HepG2 (cell line): ENCODE results near the gene PTCD2.

Source experiments
- ATF3 ChIP-seq: sonication (generic); formaldehyde crosslinking; IDR thresholded peaks from 2 replicates; pipeline ENCODE4 v1.4.0; 2020; ENCODE audit warnings: missing genetic modification reagents
- HMGA1 ChIP-seq: sonication (generic); formaldehyde crosslinking; conservative IDR thresholded peaks from 2 replicates; pipeline ENCODE4 v1.4.0; 2020; ENCODE audit warnings: missing genetic modification reagents
- JUND ChIP-seq: sonication (generic); formaldehyde crosslinking; IDR thresholded peaks from 2 replicates; pipeline ENCODE4 v1.8.0; 2022; ENCODE audit warnings: mild to moderate bottlenecking, missing genetic modification reagents
- MAX ChIP-seq: IDR thresholded peaks from 2 replicates; pipeline ENCODE4 v1.6.1; 2012; ENCODE audit warnings: inconsistent platforms
- NFE2L2 ChIP-seq: fragments of 150-350 bp; IDR thresholded peaks from 2 replicates; pipeline ENCODE4 v1.6.1; 2014; ENCODE audit warnings: low read length
- PATZ1 ChIP-seq: sonication (generic); formaldehyde crosslinking; IDR thresholded peaks from 2 replicates; pipeline ENCODE4 v1.4.0; 2020; ENCODE audit warnings: missing genetic modification reagents

GRCh38 chr5:72305194-72306142 is 14.7 kb upstream of the PTCD2 start:
- TF ChIP-seq PATZ1 (CRISPR knock-in tag) = no peak
- no peak for TF ChIP-seq MAX
- no peak for TF ChIP-seq ATF3
- no peak for TF ChIP-seq NFE2L2
- no peak for TF ChIP-seq HMGA1 (CRISPR knock-in tag)
- TF ChIP-seq JUND (CRISPR knock-in tag) = no peak
